Stromal cell of bone marrow (primary cell): Measurements from ENCODE around the gene DDN.

Experiments
- DNase-seq: peaks from one replicate; pipeline ENCODE4 v3.0.0-alpha.2; 2012; ENCODE audit warnings: low read depth

Gene DDN

DNA sequence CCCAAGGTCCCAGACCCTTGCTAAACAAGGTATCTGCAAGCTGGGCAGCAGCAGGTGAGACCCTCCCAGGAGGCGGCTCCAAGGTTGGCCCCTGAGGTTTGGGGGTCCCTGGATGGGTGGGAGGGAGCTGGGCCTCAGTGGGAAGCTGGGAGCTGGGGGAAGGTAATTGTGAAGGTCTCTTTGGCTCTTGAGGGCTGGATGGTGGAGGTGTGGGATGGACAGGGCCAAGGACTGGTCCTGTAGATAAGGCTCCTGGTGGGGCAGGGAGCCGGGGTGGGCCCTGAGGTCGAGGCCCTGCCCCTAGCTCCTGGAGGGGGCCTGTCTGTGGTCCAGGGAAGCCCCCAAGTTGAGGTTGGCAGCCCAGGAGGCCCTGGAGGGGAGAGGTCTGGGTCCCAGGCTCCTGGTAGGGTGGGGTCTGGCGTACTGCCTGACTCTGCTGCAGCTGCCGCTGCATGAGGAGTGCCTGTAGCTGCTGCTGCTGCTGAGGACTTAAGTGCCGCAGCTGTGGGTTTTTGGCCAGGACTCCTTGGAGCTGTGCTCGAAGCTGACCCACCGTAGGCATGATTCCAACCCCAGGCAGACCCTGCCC, 32.5 kb upstream of the DDN start:
- DNase-seq: no peak

DNA sequence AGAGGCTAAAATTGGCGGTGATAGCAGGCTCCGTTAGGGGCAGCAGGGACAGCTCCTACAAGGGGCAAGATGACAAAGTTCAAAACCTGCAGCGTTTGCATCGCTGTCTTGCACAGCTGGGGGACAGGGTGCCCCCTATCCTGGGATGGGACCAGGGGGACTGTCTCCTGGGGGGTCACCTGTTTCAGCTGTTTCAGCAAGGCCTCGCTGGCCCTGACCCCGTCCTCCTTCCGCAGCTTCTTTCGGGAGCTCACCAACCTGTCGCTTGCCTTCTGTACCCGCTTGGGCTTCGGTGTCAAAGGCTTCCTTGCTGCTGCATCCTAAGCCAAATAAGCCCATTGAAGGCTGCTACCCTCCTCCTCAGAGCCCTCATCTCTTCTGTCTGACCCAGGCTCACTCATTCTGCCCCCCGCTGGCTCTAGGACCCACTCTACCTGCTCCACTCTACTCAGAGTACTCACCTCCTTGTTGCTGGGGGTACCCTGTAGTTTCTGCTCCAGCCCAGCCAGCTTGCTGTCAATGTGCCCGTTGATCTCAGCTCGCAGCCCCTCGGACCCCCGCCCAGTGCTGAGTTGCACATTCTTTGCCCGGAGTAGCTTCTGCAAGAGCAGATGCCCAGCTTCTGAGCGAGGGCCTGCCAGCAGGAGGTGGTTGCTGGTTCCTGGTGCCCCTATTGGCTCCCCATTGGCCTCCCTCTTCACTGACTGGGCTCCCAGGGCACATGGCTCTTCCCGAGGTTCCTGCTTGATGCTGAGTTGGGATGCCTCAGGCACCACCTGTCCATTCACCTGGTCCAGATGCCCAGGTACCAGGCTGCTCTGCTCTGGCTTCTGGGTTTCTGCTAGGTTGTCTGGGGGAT, 31.8 kb upstream of the DDN start:
- no peak for DNase-seq

DNA sequence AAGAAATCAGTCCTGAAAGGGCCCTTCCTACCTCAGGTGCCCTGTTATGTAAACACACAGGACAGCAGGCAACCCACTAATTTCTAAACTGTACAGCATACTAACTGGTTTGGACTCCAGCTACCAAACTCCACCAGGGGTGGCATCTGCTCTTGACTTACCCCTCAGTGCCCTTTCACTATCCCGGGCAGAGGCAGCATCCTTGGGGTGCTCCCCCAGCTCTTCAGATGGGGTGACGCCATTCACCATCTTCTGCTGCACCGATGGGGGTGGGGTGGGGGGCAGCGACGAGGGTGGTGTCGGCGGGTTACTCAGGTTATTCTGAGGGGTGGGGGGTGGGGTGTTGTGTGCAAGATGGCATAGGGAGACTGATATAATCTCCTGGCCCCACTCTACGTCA, 30.9 kb upstream of the DDN start:
- no peak for DNase-seq

DNA sequence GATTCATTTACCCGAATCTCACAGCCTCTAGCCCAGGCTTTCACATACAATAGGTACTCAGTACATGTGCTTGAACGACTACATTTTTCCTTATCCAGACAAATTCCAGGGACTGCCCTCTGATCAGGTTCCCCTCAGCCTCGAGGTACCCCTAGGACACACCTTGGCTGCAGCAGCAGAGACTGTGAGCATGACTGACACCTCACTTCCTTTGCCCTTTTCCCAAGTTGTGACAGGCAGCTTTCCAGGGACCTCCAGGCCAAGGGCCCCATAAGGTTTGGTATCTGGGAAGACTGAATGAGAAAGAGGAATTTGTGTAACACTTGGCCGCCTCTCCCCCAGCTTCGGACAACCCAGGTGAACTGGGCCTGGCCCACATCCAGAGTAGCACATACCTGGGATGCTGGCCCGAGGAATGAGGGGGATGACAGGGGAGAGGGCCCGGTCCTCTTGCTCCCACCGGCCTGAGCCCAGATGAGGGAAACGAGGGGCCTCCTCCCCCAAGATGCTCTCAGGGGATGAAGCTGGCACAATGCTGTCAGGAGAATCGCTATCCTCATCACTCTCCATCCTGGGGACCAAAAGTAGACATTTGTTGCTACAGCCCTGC, 29.6 kb upstream of the DDN start:
- no peak for DNase-seq

DNA sequence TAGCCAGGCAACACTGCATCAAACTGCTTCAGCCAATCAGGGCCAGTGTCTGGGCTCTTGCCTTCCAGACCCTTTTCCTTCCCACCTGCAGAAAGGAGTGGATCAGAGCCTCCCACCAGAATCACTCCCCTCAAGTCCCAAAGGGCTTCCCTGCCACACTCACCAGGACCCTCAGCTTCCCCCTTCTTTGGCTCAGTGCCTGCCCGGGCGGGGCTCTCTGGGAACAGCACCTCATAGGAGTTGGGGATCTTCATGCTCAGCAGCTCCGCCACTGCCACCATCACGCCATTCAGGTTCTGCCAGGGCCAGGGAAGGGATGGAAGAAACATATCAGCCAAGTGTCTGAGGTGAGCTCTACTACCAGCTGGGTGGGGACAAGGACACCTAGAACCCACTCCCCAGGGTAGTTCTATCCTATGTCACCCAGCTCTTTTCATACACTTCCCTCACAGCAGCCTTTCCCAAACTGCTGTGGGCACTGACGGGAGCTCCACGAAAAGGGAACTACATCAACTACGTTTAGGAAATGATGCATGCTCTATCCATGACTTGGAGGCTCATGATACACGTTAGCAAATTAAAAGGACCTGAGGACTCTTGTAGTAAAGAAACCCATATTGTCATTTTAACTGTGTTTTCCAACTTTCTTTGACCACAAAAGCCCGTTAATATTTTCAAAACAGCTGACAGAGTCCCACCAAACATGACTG, 28.8 kb upstream of the DDN start:
- DNase-seq: no peak

DNA sequence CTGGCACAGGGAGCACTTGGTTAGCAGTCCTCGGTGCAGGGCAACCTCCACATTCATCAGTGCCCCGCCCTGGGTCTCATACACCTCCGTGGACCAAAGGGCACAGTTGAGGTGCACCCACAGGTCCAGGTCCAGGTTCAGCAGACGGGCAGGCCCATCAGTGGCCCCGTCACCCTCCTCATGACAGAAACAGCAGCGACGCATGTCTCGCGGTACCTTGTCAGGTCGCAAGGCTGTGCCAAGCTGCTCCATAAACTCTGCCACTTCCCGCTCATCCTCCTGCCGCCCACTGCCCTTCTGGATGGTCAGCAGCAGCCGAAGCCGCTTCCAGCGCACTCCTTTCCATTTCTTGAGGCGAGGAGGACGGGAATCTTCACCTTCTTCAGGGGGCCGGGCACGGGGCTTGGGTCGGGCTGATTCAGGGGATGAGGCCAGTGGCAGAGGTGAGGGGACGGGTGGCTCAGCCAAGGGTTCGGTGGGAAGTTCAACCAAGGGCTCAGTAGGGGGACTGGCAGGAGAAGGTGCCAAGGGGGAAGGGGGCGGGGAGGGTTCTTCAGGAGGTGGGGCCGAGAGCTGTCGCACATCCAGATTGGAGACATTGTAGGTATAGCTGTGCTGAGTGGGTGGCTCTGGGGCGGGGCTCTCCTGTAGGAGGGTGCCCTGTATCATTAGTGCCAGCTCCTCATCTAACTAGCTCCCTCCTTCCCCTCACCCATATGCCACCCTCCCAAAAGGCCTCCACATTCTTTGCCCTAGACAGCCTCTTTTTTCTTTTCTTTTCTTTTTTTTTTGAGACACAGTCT, 27.7 kb upstream of the DDN start:
- DNase-seq: no peak

DNA sequence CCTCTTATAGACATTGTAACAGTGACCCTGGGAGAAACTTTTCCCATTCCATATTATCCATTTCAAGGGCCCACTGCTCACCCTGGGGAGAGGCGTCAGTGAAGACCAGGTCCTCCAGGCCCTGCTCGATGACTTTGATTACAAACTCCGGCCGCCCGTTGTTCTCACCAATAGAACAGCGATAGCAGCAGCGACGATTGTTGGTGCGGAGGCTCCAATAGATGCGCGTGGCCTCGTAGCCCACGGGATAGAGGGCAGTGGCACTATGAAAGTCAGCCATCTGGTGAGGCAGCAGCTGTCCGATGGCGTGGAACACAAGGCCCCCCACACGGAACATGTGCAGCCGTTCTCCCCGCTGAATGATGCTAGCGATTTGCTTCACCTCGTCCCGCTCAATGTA, 26.9 kb upstream of the DDN start:
- no peak for DNase-seq

DNA sequence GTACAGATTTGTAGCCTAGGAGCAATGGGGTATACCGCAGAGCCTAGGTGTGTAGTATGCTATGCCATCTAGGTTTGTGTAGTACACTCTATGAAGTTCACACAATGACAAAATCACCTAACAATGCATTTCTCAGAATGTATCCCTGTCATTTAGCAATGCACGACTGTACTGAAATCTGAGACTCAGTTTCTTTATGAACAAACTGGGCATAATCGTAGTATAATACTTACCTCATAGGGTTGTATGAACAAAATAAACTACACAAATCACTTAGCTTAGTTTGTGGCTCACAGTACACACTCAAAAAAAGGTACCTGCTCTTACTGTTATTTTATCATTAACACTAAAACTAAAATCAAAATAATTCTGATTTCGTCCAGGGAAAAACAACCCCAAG, 26.3 kb upstream of the DDN start:
- no peak for DNase-seq

DNA sequence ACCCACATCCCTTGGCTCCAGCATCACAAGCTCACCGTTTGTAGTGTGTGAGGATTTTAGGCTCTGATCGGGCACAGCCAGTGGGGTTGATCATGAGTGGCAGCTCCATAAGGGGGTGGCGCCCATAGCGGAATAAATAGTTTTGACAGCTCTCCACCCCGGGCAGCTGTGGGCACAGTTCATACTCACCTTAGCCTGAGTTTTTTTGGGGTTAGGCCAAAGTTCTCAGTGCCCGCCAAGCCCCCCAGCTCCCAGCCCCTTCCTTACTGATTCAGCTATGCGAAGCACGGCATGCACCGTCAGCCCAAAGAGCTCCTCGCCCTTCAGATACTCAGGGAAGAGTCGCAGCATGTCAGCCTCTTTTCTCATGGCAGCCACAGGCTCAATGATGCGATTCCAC, 25.4 kb upstream of the DDN start:
- DNase-seq: no peak

DNA sequence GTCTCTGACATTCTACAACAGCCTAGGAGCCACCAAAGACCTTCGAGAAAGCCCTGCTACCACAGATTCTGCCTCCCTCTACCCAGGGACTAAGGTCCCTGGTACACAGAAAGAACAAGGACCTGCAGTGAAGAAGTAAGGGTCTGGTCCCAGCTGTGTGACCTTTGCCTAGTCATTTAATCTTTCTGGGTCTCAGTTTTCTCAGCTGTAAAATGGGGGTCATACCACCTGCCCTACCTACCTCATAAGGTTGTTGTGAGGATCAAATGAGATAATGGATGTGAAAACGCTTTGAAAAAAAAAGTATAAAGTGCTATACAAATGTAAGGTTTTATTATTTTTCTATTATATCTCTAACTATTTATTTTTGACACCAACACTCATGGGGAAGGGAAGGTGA, 24.6 kb upstream of the DDN start:
- no peak for DNase-seq

DNA sequence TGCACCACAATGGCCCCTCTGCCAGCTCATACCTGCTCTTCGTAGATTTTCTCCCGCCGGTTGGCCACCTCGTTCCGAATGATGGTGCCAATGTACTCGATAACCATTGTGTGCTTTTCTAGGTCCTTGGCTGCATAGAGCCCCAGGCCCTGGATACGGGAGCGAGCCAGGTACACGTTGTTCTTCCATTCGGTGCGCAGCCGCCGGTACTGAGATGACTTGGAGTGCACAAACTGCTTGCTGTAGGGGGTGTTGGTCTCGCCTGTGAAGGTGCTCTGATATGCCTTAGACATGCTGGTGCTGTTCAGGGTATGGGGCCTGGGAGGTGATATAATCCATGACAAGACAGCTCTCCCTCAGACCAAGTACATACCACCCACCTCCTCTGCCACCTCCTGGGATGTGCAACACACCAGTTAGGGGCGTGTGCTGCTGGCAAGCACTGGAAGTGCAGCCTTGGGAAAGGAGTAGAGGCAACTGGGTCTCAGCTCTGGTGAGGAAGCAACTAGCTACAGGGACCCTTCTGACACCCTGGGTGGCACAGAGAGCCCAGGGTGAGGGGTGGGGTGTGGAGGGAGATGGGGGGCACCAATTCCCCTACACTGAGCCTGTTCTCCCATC, 23.5 kb upstream of the DDN start:
- no peak for DNase-seq

DNA sequence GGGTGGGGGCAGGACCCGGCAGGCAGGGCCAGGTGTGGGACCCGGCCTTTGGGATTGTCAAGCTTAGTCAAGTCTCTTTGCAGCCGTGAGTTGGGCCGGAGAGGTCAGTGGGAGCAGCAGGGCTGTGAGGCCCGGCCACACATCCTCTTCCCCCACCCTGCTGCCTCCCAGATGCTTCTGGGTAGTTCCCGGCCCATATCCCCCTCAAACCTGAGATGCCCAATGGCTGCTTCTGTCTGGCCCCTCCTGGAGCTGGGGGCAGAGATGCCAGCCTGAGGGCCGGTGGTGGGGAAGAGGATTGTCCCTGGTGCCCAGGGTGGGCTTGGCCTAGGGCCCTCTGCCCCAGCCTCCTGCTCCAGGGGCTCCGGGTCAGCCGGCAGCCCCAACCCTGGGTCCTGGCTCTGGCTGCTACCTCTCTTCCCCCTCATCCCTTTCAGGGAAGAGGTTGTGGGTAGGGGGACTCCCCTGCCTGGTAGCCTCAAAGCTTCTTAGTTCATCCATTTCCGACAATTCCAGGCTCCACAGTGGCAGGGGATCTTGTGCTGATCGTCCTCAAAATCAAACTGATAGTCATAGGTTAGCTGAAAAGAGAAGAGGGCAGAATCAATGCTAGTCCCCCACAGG, 22.2 kb upstream of the DDN start:
- no peak for DNase-seq

DNA sequence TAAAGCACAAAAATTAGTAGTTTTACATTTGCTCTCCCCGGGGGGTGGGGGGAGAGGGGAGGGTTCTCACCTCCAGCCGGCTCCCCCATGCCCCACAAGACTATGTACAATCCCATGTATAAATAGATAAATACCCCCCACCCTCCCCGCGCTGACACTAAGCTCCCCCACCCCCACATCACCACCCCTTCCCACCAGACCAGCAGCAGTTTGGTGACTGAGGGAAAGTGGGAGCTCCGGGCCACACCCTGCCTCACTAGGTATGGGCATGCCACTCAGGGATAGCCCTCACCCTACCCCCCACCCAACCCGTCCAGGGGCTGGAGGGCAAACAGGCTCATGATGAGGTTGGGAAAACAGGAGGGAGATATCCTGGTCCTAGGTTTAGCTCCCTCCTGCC, 21.3 kb upstream of the DDN start:
- DNase-seq: no peak

DNA sequence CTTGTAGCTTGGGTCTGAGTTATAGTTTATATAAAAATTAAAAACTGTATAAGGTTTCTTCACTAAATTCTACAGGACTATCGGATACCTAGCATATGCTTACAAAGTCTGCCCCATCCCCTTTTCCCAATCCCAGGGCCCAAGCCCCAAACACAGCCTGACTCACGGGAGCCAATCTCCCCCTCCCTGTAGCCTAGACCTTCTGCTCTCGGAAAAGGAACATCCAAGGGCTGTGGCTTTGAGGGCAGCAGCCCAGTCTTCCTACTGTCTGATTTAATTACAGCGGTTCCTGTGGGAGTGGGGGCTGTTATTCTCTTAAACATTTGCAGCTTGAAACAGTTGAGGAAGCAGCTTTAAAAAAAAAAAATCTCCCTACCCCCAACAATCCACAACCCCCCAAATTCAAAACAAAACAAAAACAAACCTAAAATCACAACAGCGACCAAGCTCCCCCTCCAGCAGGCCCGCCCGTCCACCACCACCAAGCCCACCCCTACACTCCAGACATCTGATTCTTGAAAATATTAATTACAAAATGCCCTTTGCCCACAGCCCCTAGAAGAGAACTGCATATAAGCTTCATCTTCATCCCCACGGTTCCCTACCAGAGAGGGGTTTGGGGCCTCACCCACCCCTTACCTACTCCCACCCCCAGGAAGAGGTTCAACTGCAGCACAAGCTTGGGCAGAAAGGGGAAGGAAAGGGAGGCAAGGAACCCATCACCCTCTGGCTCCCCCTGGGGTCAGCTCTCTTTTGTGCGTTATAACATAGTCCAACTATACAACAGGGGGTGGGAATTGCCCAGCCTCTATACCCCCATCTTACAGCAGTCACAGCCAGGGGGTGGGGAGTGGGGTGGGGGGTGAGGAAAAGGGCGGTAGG, 20.5 kb upstream of the DDN start:
- DNase-seq: no peak

DNA sequence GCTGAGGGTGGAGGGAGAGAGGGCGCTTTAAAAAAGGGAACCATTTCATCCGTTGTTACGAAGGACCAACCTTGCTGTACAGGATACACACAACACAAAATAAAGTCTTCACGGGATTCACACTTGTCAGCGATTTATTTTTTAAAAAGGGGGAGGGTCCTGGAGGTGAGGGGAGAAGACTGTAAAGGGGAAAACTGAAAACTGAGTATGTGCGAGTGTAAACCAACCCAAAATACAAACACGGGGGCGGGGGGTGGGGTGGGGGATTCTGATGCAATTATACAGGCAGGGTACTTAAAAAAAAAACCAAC, 19.9 kb upstream of the DDN start:
- no peak for DNase-seq

DNA sequence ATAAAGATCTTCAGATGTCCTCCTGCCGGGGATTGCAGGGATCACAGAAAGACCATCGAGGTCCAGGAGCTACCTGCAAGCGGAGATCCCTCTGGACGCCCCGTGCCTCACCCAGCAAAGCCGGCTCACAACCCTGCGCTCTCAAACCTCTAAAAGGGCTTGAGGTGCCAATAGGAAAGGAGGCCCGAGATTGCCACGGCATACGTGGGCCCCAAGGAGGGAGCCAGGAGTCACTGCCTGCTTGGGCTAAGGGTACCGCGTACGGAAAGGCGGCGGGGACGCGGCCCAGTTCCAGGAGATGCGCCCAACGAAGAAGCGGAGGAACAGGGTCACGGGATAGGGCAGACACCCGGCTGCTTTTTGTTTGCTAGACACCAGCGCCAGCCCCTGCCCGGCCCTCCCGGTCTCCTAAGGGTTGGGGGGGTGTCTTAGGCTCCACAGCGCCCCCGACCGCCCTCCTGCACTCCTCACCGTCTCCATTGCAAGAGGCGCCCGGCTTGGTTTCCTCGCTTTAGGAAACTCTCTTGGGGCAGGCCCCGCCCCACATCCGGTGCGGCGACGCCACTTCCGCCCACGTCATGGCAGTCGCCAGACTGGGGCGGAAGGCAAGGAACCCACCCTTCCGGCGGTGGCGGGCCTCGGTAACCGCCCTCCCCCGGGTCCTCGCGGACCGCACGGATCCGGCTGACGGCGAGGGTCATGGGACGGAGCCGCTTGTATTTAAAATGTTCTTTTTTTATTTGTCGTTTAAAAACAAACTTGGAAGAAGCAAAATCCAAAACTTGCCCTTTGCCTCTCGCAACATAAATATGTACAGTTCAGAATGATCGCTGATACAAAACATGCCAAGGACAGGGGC, 19.3 kb upstream of the DDN start, which contains the start of gene PRKAG1:
Gene PRKAG1 (minus strand): TSS at position 516 of the 859 bp plus-strand sequence. CDS start 36 bp downstream, at position 480.
- peak; percentile 94 for DNase-seq

DNA sequence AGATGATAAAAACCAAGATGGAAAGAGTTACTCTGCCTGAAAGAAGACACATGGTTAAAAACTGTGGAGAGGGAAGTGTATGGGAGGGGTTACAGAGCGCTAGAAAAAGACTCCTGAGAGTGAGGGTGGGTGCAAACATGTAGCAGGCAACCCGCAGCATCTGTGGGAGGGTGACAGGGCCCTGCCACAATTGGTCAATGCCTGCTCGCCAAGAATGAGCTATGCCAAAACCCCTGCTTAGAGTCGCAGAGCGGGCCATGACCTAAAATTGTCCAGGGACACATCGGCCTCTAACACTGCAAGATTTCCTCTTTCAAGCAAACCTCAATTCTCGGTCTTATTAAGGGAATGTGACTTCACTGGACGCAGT, 18.7 kb upstream of the DDN start:
- DNase-seq: peak; percentile 28

DNA sequence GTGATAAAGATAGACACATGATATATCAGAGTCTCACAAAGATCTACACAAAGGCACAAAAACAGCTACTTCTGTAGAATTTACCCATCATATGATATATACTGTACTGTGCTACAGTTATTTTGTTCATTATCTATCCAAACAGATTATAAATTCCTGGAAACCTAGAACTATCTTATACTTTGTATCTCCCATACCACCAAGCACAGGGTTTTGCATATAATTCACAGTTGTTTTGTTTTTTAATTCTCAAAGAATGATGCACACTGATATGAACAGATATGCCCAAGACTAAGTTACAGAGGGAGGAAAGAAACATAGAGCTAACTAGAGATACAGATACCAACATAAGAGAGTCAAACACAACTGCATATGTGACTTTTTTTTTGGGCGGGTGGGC, 16.0 kb upstream of the DDN start:
- no peak for DNase-seq

DNA sequence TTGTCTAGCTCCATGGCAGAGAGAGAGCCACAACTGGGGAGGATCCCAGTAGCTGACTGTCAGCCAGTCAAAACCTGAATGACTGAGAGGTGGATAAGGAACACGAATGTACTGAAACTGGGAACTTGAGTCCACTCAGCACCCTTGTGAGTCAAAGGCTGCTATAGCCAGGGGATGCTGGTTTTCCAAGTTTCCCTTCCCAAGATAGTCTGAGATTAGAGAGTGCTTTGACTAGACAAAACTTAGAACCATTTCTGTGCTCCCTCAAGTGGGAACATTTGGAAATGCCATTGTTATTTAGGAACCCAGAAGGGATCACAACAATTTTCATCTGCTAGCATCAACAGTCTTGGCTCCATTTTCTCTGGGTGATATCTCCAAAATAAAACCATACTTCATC, 15.4 kb upstream of the DDN start:
- DNase-seq: peak; percentile 48
